Left colon (tissue), 2 donors: ENCODE measurements around the gene SKI. TPM values are rescaled to one million over a fixed set of nuclear protein-coding genes. Genes with fewer than 3 reads are reported as not detected.
A peak's percentile ranks its signal among the peaks of the same experiment; 100 is the strongest.

Experiments
- ATAC-seq: fragments of 200-7000 bp; cut with Tn5 transposase; one replicate; pipeline ENCODE4 v1.9.1; 2020; ENCODE audit warnings: mild to moderate bottlenecking, moderate library complexity
- DNase-seq, 2 donors: peaks; one replicate each; pipeline ENCODE4 v3.0.0-alpha.2; 2020
- intact Hi-C, 2 donors: fragments of 100-400 bp; cut with DNase I in 1 of 2; cut with micrococcal nuclease in 1 of 2; formaldehyde crosslinking; loops; one replicate each; pipeline versions ENCODE4 v1.11.2 to v1.14.0; 2022; cut with DNase I, micrococcal nuclease
- total RNA-seq, 2 donors: library from RNA; stranded (reverse); fragmentation: NEBNext Ultra II Directional; extraction: Animal tissue kit (Norgen Biotek cat#: 25700); gene quantifications; one replicate each; pipeline ENCODE4 v1.2.1, GENCODE V29; 2021
- donor health status: DM: no; HTN: no; CAD: no.
- donor health status: DM: yes; HTN: yes; CAD: no.

Gene SKI
- total RNA-seq, 2 donors from 2014 or later: 30.2 to 35.5 TPM

DNA sequence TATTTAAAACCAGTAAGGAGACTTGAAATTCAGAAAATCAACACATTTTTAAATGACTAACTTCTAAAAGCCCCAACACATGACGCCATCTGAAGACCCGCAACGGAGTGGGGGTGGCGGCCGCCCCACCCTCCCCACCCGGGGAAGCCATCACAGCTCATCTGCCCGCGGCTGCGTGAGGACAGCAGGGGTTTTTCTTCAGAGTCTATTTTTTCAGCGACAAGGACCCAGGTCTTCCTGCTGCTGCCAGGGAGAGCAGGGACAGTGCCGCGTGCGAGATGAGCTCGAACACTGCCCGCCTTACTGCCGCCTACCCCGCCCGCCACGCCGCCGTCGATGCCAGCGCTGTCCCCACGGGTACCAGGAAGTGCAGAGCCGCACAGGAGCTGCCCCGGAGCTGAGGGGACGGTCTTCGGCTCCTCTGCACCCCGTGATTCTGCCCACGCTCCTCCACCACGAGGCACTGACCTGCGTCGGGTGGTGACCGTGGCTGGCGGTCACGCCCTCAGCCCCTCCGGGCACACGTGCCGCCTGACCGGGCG, 79.0 kb downstream of the SKI start:
- ATAC-seq (no peak), DNase-seq (no peak)
- intact Hi-C loops: no loop called here

DNA sequence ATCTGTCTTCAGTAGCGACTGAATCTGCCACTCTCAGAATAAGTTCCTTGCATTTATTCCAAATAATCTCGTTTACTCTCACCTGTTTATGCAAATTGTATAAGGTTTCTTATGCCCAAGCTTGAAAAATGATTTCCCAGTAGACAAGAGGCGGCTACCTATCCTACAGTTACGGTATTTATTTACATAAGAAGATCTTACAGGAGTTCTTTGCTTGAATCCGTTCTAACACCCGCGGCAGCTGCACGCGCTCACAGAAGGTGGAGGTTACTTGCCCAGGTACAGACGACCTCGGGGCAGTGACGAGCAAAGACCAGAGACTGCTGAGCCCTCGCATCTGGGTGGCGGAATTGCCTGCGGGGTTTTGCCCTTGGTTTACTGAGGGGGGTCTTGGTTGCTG, 79.9 kb downstream of the SKI start:
- intact Hi-C loops: no loop called here
- DNase-seq (no peak), ATAC-seq (no peak)

DNA sequence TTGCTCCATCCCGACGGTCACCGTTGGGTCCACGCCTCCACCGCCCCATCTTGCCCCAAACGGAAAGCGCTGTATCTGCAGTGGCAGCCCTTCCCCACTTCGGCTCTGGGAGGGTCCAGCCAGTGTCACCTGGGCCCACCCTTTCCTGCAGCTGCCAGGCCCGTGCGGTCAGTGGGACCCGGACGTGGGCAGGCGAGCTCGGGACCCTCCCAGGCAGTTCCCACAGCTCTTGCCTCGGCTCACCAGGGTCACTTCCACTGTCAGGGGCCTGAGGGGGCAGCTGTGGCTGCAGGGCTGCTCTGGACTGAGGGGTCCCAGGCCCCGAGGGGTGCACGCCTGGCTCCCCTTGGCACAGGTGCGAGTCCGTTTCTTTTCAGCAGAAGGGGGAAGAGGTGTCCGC, 80.7 kb downstream of the SKI start:
- no peak for ATAC-seq
- intact Hi-C loops: no loop called here
- DNase-seq: peak in 1 of 2 donors; percentile 4

DNA sequence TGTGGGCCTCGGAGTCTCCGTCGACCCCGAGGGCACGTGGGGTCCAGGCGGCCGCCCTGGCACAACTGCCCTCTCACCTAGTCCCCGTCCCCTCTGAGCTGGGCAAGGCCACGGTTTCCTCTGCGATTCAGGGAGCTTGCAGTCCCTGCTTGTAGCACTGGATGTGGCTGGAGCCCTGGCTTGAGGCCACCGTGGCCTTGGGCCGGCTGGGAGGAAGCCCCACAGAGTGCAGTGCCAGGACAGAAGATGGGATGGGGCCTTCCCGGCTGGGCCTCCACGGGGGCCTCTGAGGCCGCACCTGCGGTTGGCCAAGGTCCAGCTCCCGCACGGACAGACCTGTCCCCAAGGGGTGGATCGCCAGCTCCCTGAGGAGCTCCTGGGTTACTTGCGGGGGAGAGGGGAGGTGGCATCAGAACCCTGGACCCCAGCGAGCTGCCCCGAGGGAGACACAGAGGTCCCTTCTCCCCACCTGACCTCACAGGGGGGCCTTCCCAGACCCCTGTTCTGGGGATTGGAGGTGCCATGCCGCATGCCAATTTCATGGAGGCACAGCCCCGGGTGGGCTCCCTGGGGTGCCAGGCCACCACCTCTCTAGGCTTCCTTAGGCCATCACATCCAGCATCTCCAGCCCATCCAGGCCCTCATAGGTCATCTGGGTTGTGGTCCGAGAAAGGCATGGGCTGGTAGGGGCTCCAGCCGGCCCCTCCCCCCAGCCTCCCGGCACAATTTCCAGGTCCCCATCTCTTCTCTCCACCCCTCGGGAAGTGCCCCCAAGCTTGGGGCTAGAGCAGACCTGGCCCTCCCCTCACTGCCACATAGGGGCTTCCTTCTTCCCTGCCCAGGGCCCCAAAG, 82.4 kb downstream of the SKI start:
- DNase-seq (no peak), ATAC-seq (no peak)
- intact Hi-C loops: no loop called here

DNA sequence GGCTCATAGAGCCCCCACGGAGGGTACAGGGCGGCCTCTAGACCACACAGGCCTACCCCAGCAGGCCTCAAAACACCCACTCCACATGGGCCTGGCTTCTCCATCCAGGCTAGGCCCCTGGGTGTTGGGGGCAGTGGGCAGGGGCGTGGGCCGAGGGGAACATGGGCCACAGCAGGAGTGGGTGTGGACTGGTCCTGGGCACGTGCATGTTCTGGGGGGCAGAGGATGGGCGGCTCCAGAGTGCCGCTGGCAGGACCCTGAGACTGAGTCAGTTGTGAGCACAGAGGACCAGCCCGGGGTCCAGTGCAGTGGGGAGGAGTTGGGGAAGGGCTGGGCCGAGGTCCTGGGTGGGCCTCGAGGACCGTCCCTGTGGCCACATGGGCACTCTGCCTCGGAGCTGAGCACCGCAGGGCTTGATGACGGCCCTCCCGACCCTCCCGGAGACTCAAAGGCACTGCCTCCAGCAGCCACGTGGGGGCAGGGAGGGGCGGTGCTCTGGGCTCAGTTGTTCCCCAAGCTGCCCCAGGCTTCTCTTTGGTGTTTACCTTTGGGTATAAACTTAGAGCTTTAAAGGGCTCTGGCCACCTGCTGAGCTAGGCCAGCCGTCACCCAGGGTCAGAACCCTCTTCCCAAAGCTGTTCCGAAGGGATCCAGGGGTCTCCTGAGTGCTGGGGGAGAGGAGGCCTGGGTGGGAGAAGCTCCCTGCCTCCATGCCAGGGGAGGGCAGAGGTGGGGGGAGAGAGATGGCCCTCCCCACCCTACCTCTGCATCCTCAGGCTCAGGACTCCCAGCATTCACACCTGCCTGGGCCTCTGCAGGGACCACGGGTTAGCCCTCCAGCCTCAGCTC, 83.3 kb downstream of the SKI start:
- intact Hi-C loops: no loop called here
- DNase-seq: peak; percentile 74 to 78

DNA sequence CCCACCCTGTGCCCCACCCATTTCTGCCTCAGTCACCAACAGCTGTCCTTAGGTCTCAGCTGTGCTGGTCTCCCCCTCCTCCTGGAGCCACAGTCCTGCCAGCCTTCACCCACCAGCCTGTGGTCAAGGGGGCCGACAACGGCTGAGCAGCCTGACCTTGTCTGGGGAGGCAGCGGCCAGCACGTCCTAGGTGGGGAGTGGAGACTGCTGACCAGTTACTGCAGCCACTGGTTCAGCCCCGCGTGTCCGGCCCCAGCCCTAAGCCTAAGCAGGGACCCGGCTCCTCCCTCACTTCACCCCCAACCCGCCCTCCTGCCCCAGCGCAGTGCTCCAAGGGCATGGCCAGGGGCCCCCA, 84.0 kb downstream of the SKI start:
- intact Hi-C loops: no loop called here
- ATAC-seq (no peak), DNase-seq (no peak)

More for the DNA sequence above, 83.3 kb downstream of the SKI start:
- ATAC-seq: peak; percentile 66

DNA sequence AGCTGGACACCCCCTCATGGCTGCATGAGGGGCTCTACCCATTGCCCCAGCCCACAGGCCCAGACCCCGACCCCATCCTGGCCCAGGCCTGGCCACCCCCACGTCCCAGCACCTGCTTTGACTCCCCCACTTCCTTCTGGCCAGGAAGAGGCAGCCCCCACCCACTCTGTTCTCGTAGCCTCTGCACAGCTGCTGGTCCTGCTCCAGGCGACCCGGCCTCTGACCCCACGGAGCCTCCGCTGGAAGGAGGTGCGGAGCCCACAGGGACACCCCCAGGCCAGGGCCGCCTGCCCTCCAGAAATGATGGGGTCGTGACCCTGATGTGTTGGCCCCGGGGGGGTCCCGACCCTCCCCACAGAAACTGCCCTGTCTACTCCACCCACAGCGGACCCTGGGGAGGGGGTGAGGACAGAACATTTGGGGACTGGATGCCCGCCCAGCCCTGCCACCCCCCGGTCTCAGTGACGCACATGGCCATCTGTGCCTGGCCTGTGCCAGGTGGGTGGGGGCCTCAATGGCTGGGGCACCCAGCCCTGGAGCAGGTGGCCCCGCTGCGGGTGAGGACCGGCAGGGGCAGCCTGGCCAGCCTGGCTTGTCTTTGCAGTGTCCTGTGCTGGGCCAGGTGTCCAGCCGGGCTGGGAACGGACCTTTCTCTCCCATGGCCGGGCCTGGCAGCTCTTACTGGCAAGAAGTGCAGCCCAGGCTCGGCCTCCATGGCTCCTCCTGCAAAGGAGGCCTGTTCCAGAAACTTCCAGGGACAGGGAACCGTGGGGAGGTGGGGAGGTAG, 84.6 kb downstream of the SKI start:
- intact Hi-C loops: no loop called here
- DNase-seq: no peak
- ATAC-seq: no peak

DNA sequence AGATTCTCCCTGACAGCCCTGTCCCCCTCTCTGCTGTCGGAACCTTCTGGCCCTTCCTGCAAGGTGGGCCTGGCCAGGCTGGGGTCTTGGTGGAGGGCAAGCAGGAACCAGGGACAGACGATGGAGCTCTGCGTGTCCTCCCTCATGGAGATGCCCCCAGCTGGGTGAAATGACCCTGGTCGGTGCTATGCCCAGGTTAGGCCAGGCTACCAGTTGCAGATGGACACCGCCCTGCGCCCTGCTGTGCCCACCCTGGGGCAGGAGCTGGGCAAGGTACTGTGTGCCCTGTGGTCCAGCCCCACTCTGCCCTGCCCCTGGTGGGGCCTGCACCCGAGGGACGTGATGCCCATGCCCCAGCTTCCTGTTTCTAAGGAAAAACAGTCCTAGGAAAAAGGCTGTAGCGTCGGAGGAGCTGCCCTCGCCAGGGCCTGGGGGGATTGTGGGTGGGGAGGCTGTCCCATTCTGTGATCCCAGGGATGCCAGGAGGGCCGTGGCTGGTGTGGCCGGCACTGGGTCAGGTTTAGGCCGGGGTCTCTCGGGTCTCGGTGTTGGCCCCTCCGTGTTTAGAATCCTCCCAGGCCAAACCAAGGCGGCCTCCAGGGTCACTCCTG, 85.6 kb downstream of the SKI start:
- intact Hi-C loops: no loop called here
- DNase-seq: no peak
- no peak for ATAC-seq

DNA sequence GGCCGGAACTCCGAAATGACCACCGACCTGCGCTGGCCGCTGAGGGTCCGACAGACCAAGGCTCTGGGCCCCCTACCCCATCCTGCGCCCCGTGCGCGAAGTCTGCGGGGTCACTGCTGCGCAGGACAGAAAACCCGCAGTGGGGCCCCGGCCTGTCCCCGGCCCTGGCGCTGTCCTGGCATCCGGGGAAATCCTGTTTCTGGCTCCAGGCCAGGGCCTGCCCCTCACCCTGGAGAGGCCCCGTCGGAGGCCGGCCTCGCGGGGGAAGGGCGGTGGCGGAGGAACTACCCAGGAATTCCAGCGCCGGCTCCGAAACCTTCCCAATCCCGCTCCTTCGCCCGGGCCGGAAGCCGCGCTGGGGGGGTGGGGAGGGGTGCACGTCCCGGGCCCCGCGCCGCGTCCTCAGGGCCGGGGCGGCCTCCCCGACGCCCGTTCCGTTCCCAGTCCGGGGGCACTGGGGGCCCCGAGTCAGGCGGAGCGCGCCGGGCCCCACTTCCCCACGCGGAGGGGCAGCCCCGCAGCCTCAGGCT, 86.2 kb downstream of the SKI start:
- intact Hi-C loops: no loop called here
- ATAC-seq: peak; percentile 16
- DNase-seq: peak in 1 of 2 donors; percentile 65

DNA sequence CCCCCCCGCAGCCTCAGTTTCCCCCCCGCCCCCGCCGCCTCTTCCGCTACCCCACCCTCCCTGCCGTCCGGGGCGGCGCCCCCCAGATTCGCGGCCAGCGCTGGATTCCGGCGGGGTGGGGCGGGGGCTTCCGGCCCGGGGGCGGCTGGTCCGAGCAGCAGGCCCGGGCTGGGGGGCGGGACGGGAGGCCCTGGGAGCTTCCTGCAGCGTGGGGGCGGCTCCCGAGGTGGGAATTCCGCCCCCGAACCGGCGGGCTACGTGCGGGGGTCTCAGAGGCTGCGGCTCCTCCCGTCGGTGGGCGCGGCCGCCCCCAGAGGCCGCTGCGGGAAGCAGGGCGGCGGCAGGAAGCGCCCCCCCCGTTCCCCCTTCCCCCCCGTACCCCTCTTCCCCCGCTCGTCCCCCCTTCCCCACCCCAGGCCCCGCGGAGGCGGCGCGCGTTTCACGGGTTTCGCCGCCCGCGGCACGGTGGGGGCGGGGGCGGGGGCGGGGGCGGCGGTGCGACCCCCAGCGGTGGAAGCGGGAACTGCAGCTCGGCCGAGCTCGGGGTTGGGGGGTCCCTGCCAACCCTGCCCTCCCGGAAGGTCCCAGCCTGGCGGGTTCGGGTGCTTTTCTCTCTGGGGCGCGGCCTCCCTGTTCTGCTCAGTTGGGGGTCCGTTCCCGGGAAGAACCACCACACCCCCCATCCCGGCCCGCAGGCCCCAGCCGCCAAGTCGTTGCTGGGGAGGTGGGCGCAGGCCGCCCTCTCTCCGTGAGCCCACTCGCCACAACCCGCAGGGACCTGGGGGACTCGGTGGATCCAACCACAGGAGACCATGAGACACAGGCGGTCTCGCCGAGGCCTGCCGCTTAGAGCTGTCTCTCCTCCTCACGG, 86.9 kb downstream of the SKI start:
- intact Hi-C loops: no loop called here
- peak; percentile 43 for ATAC-seq
- peak in 1 of 2 donors; percentile 61 for DNase-seq

DNA sequence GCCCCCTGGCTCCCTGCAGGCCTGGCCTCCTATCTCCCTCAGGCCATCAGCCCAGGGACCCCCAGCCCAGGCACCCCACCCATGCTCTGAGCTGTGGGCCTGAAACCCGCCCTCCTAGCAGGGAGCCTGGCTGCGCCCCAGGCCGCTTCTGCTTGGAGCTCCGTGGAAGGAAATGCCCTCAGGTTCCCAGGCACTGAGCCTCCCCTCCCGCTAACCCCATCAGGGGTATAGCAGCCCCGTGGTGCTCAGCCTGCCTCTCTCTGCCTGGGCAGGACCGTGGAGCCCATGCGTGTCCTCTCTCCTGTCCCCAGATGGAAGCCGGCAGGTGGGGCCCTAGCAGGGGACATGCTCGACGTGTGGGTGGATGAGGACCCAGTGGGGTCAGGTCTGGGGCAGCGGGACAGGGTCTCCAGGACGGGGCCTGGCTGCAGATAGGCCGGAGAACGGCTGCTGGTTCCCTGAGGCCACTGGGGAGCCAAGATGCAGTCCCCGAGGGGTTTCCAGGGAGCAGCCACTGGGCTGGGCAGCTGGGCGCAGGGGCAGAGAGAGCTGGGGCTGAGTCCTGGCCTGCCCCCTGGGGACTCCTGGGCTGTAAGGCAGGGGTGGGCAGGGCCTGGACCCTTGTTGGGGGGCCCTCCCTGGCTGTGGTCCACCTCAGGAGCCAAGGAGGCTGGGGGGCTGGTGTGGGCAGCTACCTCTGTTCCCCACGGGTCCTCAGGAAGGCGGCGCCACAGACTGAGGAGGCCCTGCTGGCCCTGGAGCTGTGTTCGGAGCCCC, 87.7 kb downstream of the SKI start:
- no peak for DNase-seq
- no peak for ATAC-seq
- intact Hi-C loops: no loop called here

DNA sequence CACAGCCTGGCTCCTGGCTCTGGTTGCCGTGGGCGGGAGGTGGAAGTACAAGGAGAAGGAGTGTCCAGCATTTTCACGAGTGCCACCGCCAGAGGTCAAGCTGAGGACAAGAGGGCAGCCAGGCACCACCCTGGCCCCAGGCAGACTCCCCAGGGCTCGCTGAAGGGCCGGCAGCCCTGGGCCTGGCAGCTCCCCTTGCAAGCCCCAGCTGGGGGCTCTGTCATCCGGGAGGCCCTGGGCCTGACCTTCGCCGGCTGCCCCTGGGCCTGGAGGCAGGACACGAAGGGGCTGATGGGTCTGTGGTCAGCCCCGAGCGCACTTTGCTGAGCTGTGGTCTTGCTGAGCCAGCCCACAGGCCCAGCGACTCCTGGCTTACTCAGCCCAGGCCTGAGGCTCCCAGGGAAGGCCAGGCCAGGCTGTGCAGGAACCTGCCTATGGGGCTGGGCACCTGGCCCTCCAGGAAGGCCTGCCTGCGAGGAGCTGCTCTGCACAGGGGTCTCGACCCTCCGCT, 88.4 kb downstream of the SKI start:
- no peak for ATAC-seq
- intact Hi-C loops: no loop called here
- DNase-seq: no peak

DNA sequence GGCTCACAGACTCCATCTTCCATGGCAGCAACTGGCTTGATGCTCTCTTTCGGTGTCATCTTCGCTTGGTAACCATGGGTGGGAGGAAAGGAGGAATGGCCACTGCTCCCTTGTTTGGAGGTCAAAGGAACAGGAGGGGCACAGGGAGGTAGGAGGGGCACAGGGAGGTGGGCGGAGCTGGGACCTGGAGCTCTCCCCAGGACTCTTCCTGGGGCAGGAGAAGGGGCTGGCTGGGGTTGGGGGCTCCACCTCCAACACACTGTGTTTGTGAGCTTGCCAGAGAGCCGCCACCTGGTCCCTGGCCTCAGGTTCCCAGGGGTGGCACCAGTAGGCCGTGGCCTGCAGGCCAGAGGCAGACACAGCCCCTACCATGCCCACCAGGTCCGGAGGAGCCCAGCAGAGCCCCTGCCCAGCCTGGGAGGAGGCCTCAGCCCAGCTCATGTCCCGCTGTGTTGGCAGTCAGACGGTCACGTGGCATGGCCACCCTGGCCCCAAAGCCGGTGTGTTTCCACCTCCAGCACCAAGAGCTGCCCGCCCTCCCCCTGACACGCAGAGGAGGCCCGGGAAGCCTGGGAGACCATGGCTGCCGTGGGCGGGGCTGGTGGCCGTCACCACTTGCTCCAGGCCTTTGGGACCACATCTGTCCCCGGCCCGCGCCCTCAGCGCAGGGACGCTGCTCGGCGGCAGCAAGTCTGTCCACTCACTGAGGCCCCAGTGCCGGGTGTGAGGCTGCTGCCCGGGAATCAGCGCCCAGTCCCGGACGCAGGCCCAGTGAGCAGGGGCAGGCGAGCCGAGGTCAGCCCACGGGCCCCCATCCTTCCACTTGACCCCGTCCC, 89.3 kb downstream of the SKI start:
- ATAC-seq (no peak), DNase-seq (no peak)
- intact Hi-C loops: no loop called here

DNA sequence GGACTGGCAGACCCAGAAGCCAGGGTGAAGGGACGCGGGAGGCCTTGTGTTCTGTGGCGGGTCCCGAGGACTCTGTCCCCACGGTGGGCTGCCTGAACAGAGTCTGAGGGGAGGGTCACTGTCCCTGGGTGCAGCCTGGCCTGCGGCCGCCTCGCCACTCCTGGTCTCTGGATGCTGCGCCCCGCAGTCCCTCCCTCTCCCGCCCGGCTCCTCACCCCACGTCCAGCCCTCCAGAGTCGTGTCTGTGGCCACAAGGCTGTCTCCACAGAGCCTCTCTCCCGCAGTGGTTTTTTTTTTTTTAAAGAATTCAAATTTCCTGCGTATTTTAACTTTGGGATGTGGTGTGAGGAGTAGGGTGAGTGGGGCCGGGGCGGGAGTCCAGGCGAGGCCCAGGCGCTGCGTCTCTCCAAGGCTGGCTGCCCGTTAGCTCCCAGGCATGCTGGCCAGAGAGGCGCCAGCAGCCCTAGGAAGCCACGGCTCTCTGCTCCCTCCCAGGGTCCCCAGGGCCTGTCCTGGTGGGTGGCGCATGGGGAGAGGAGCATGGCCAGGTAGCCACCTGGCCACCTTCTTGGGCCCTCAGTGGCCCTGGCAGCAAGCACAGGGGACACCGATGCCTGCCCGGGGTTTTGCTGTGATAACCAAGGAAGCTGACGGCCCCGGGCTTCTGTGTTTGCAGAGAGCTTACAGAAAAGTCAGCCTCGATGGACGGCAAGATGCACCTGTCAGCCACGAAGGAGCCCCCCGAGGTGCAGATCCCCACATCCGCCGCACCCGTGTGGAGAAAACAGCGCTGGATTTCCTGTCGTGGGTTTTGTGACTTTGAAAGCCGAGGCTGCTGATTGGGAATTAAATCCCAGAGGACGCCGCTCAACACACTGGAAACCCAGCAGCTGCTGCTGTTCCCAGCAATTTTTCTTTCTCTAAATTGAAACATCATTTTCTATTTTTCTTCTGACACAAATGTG, 90.5 kb downstream of the SKI start:
- no peak for DNase-seq
- no peak for ATAC-seq
- intact Hi-C loops: no loop called here

DNA sequence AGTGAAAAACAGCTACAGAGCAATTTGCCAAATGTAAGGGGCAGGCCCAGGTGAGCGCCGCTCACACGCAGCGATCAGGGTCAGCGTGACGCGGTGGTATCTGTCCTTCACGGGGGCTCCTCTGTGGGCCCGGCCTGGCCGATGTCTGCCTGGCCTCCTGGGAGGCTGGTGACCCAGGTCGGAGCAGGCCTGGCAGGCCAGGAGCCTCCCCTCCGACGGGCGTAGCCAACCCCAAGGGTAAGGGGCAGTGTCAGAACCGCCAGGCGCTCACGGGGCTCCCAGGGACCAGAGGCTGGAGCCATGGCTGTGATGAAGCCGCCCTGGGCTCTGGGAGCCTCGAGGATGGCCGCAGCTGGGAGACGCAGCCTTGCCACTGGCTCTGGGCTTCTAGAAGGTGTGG, 91.2 kb downstream of the SKI start:
- intact Hi-C loops: no loop called here
- DNase-seq (no peak), ATAC-seq (no peak)
